ENCODE results near the gene RIMOC1.

Gene RIMOC1

DNA sequence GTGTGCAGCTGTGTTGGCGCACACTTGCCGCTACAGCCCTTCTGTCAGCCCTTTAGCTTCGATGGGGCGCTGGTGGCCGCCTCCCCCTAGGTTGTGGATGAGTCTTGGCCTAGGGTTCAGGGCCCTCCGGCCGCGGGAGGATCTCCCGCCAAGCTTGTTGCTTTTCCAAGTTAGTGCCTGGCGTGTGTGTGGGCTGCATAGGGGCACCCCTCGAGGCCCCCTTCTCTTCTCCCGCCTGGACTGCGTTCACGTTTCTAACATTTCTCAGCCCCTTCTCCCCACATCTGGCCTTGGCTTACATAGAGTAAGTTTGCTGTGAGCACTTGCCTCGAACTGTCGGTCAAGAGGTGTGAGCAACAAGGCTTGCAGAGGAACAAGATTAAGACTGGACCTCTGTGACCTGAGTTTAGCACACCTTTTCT is 33.5 kb upstream of the RIMOC1 start (continued):
- TF ChIP-seq, protein P1, sequence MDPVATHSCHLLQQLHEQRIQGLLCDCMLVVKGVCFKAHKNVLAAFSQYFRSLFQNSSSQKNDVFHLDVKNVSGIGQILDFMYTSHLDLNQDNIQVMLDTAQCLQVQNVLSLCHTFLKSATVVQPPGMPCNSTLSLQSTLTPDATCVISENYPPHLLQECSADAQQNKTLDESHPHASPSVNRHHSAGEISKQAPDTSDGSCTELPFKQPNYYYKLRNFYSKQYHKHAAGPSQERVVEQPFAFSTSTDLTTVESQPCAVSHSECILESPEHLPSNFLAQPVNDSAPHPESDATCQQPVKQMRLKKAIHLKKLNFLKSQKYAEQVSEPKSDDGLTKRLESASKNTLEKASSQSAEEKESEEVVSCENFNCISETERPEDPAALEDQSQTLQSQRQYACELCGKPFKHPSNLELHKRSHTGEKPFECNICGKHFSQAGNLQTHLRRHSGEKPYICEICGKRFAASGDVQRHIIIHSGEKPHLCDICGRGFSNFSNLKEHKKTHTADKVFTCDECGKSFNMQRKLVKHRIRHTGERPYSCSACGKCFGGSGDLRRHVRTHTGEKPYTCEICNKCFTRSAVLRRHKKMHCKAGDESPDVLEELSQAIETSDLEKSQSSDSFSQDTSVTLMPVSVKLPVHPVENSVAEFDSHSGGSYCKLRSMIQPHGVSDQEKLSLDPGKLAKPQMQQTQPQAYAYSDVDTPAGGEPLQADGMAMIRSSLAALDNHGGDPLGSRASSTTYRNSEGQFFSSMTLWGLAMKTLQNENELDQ (tag by site-specific recombination; IDR thresholded peaks at IDR 0.05; ENCODE audit: low read depth) = no peak
- TF ChIP-seq ZNF341 (tag by site-specific recombination; IDR thresholded peaks at IDR 0.05; ENCODE audit: low read depth) = peak; percentile 79
- TF ChIP-seq ZNF747 (tag by site-specific recombination; IDR thresholded peaks at IDR 0.05) = no peak
- TF ChIP-seq, protein P2, sequence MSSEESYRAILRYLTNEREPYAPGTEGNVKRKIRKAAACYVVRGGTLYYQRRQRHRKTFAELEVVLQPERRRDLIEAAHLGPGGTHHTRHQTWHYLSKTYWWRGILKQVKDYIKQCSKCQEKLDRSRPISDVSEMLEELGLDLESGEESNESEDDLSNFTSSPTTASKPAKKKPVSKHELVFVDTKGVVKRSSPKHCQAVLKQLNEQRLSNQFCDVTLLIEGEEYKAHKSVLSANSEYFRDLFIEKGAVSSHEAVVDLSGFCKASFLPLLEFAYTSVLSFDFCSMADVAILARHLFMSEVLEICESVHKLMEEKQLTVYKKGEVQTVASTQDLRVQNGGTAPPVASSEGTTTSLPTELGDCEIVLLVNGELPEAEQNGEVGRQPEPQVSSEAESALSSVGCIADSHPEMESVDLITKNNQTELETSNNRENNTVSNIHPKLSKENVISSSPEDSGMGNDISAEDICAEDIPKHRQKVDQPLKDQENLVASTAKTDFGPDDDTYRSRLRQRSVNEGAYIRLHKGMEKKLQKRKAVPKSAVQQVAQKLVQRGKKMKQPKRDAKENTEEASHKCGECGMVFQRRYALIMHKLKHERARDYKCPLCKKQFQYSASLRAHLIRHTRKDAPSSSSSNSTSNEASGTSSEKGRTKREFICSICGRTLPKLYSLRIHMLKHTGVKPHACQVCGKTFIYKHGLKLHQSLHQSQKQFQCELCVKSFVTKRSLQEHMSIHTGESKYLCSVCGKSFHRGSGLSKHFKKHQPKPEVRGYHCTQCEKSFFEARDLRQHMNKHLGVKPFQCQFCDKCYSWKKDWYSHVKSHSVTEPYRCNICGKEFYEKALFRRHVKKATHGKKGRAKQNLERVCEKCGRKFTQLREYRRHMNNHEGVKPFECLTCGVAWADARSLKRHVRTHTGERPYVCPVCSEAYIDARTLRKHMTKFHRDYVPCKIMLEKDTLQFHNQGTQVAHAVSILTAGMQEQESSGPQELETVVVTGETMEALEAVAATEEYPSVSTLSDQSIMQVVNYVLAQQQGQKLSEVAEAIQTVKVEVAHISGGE (tag by site-specific recombination; conservative IDR thresholded peaks at IDR 0.05; ENCODE audit: low read depth) = no peak
- no peak for TF ChIP-seq ZNF292 (tag by site-specific recombination; IDR thresholded peaks at IDR 0.05; ENCODE audit: borderline replicate concordance, low read depth)
- TF ChIP-seq BCL11A (tag by site-specific recombination; IDR thresholded peaks at IDR 0.05; ENCODE audit: low read depth) = no peak
- TF ChIP-seq GLIS2 (tag by site-specific recombination; IDR thresholded peaks at IDR 0.05) = peak; percentile 84; the same call in 1 of the 2 replicates
- TF ChIP-seq, protein P3, sequence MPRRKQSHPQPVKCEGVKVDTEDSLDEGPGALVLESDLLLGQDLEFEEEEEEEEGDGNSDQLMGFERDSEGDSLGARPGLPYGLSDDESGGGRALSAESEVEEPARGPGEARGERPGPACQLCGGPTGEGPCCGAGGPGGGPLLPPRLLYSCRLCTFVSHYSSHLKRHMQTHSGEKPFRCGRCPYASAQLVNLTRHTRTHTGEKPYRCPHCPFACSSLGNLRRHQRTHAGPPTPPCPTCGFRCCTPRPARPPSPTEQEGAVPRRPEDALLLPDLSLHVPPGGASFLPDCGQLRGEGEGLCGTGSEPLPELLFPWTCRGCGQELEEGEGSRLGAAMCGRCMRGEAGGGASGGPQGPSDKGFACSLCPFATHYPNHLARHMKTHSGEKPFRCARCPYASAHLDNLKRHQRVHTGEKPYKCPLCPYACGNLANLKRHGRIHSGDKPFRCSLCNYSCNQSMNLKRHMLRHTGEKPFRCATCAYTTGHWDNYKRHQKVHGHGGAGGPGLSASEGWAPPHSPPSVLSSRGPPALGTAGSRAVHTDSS (tag by site-specific recombination; IDR thresholded peaks at IDR 0.05) = no peak

DNA sequence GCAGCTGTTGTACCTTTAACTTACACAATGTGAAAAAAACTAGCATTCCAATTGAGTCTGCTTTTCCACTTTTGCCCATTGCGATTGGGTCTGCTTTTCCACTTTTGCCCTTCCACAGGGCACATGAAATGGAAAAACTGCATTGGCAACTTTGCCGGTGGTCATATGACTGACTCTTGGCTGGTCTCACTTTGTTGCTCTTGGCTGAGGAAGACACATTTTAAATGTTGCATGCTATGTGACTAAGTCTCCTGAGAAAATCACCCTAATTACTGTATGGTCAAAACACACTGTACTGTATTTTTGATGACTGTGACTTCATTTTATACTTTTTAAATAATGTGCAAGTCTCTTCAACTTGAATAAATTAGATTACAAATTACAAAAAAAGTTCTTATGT is 32.3 kb upstream of the RIMOC1 start:
- POLR2A ChIA-PET = interaction anchor here (3.5 kb wide), 1 partner anchor 32 kb away, joined by 30 read pairs; the partner anchor contains the start of gene RIMOC1
- Histone ChIP-seq H3K4me3 (ENCODE audit: low read depth, low read length) (no peak overlapping the region), H3K9me3 (ENCODE audit: control insufficient read depth, insufficient read depth, low read depth, low read length) (no peaks in the 10 kb centered on the region), H3K4me1 (ENCODE audit: control insufficient read depth, insufficient read depth, low read length) (peaks cover 4% of the 10 kb centered on the region), H3K36me3 (ENCODE audit: control insufficient read depth in 2 of 2, insufficient read depth in 1 of 2, low read length in 2 of 2) (no peaks in the 10 kb centered on the region), H3K27ac (ENCODE audit: extremely low read depth, low read depth, low read length) (no peak overlapping the region)
- CTCF ChIA-PET = interaction anchor here (0.9 kb wide), 1 partner anchor 15 kb away, joined by 3 read pairs; no protein-coding TSS in a partner anchor
- TF ChIP-seq BCL11A (tag by site-specific recombination; IDR thresholded peaks at IDR 0.05; ENCODE audit: low read depth) = 0 out of 2 replicates have a peak, but pooled peaks have one; percentile 37
- TF ChIP-seq SETDB1 (IDR thresholded peaks at IDR 0.05; ENCODE audit: insufficient read length, low read length) = no peak
- TF ChIP-seq, protein P4, sequence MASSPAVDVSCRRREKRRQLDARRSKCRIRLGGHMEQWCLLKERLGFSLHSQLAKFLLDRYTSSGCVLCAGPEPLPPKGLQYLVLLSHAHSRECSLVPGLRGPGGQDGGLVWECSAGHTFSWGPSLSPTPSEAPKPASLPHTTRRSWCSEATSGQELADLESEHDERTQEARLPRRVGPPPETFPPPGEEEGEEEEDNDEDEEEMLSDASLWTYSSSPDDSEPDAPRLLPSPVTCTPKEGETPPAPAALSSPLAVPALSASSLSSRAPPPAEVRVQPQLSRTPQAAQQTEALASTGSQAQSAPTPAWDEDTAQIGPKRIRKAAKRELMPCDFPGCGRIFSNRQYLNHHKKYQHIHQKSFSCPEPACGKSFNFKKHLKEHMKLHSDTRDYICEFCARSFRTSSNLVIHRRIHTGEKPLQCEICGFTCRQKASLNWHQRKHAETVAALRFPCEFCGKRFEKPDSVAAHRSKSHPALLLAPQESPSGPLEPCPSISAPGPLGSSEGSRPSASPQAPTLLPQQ (tag by site-specific recombination; IDR thresholded peaks at IDR 0.05) = no peak
- no peak for TF ChIP-seq ZNF19 (tag by site-specific recombination; IDR thresholded peaks at IDR 0.05; ENCODE audit: low read depth)
- 0 out of 2 replicates have a peak, but pooled peaks have one; percentile 18 for TF ChIP-seq PRDM1 (tag by site-specific recombination; IDR thresholded peaks at IDR 0.05)
- no peak for TF ChIP-seq ZNF274 (IDR thresholded peaks at IDR 0.05; ENCODE audit: low read length)
- TF ChIP-seq ZNF274 (tag by site-specific recombination; IDR thresholded peaks at IDR 0.05; ENCODE audit: borderline replicate concordance) = no peak
- 0 out of 2 replicates have a peak, but pooled peaks have one; percentile 40 for TF ChIP-seq ZNF366 (tag by site-specific recombination; conservative IDR thresholded peaks at IDR 0.05)
- TF ChIP-seq ZNF10 (tag by site-specific recombination; IDR thresholded peaks at IDR 0.05) = 0 out of 2 replicates have a peak, but pooled peaks have one; percentile 24
- TF ChIP-seq ZNF561 (tag by site-specific recombination; IDR thresholded peaks at IDR 0.05; ENCODE audit: borderline replicate concordance) = no peak
- TF ChIP-seq SP7 (tag by site-specific recombination; IDR thresholded peaks at IDR 0.05) = no peak
- 0 out of 2 replicates have a peak, but pooled peaks have one; percentile 35 for TF ChIP-seq ZBTB21 (tag by site-specific recombination; IDR thresholded peaks at IDR 0.05)
- no peak for TF ChIP-seq ZNF140 (tag by site-specific recombination; IDR thresholded peaks at IDR 0.05)
- no peak for TF ChIP-seq ZNF777 (tag by site-specific recombination; IDR thresholded peaks at IDR 0.05; ENCODE audit: borderline replicate concordance)
- no peak for TF ChIP-seq ZNF571 (tag by site-specific recombination; IDR thresholded peaks at IDR 0.05)
- TF ChIP-seq ZNF629 (tag by site-specific recombination; IDR thresholded peaks at IDR 0.05) = peak; percentile 81
- TF ChIP-seq, protein P5, sequence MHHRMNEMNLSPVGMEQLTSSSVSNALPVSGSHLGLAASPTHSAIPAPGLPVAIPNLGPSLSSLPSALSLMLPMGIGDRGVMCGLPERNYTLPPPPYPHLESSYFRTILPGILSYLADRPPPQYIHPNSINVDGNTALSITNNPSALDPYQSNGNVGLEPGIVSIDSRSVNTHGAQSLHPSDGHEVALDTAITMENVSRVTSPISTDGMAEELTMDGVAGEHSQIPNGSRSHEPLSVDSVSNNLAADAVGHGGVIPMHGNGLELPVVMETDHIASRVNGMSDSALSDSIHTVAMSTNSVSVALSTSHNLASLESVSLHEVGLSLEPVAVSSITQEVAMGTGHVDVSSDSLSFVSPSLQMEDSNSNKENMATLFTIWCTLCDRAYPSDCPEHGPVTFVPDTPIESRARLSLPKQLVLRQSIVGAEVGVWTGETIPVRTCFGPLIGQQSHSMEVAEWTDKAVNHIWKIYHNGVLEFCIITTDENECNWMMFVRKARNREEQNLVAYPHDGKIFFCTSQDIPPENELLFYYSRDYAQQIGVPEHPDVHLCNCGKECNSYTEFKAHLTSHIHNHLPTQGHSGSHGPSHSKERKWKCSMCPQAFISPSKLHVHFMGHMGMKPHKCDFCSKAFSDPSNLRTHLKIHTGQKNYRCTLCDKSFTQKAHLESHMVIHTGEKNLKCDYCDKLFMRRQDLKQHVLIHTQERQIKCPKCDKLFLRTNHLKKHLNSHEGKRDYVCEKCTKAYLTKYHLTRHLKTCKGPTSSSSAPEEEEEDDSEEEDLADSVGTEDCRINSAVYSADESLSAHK (tag by site-specific recombination; IDR thresholded peaks at IDR 0.05) = no peak
